HL-60 (cell line): Measurements from ENCODE around the gene ATP10A.

Experiments
- DNase-seq, 2 experiments: peaks; one replicate each; pipeline ENCODE4 v3.0.0-alpha.2; 2010 to 2020; ENCODE audit warnings: low read depth in 1 of 2, low spot score in 1 of 2
- H3K27ac ChIP-seq: fragments of 250-450 bp; sonication (Bioruptor Pico); replicated peaks from 2 replicates; pipeline ENCODE4 v1.5.1; 2020; ENCODE audit warnings: mild to moderate bottlenecking, moderate library complexity
- H3K27me3 ChIP-seq: fragments of 250-450 bp; sonication (Bioruptor Pico); 2 replicates; pipeline ENCODE4 v1.5.1; 2021; ENCODE audit warnings: mild to moderate bottlenecking, moderate library complexity; ENCODE audit not compliant: insufficient read depth, poor library complexity, severe bottlenecking
- H3K4me3 ChIP-seq: replicated peaks from 2 replicates; pipeline ENCODE4 v1.5.1; 2011; ENCODE audit warnings: mild to moderate bottlenecking, control low read depth, low read length; ENCODE audit not compliant: insufficient read depth
- CTCF ChIP-seq: IDR thresholded peaks from one replicate; pipeline ENCODE4 v1.5.1; 2011; ENCODE audit warnings: low read length, control low read depth, inconsistent platforms; ENCODE audit not compliant: insufficient read depth
- GABPA ChIP-seq: IDR thresholded peaks from 2 replicates; pipeline ENCODE4 v1.6.1; 2012; ENCODE audit warnings: low read depth
- POLR2AphosphoS5 ChIP-seq: IDR thresholded peaks from 2 replicates; pipeline ENCODE4 v1.6.1; 2012; ENCODE audit warnings: low read depth
- REST ChIP-seq: IDR thresholded peaks from 2 replicates; pipeline ENCODE4 v1.6.1; 2012; ENCODE audit warnings: low read depth; ENCODE audit not compliant: insufficient replicate concordance
- SPI1 ChIP-seq: IDR thresholded peaks from 2 replicates; pipeline ENCODE4 v1.6.1; 2012; ENCODE audit warnings: low read depth, mild to moderate bottlenecking, borderline replicate concordance

ATP10A gene

GRCh38 chr15:25731411-25731810 lies 131.7 kb downstream of the ATP10A start:
- Histone ChIP-seq H3K27me3 (no peaks in the 10 kb centered on the region), H3K4me3 (no peak overlapping the region), H3K27ac (no peak overlapping the region)
- DNase-seq, result no peak
- no peak for TF ChIP-seq SPI1
- no peak for TF ChIP-seq CTCF
- no peak for TF ChIP-seq REST
- no peak for TF ChIP-seq POLR2AphosphoS5
- no peak for TF ChIP-seq GABPA

- no peak overlapping the region for H3K4me3 ChIP-seq
- TF ChIP-seq GABPA (no peak), CTCF (no peak), POLR2AphosphoS5 (no peak), SPI1 (no peak), REST (no peak)
- no peaks in the 10 kb centered on the region for H3K27me3 ChIP-seq
- no peak overlapping the region for H3K27ac ChIP-seq
- no peak for DNase-seq
Observed at GRCh38 chr15:25730918-25731317, 132.2 kb downstream of the ATP10A start.

- TF ChIP-seq GABPA (no peak), POLR2AphosphoS5 (no peak), CTCF (no peak), REST (no peak), SPI1 (no peak)
- H3K27ac ChIP-seq, result no peak overlapping the region
- no peak for DNase-seq
- no peak overlapping the region for H3K4me3 ChIP-seq
- no peaks in the 10 kb centered on the region for H3K27me3 ChIP-seq
Observed at GRCh38 chr15:25728816-25729215, 134.3 kb downstream of the ATP10A start.
